Kidney tubule cell (primary cell): Measurements from ENCODE around the gene TSPAN7.

ENCODE experiments used
- DNase-seq: peaks from one replicate; pipeline ENCODE4 v3.0.0-alpha.2; 2018; ENCODE audit warnings: low spot score

TSPAN7 gene

DNA sequence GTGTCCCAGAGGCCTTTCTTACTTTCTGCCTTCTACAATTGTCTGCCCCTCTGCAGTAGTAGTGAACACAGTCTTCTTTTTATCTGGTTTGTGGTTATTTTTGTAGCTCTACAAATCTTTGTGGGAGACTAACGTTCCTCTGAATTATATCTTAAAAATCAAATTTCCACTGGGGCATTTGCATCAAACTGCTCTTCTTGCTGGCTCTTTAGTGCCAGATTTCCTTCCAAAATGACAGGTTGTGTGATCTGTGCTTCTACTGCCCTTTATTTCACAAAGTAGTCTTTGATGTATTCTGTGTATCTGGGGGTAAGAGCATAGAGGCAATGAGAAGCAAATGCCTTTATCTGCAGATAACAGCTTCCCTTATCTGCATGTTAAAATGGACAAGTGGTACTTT, 34.5 kb downstream of the TSPAN7 start:
- no peak for DNase-seq

DNA sequence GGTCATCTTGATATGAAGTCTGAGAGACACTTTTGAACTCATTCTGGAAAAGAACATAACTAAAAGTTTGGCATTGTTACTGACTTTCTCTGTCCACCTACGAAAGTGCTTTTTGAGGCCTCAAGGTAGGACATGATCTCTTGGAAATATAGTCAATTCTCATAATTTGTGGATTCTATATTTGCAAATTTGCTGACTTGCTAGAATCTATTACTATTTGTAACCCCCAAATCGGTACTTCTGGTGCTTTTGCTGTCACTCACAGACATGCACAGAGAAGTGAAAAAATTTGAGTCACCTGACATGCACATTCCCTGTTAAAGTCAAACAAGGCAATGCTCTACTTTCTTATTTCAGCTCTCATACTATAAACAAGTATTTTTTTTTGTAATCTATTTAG, 35.6 kb downstream of the TSPAN7 start:
- DNase-seq: no peak

DNA sequence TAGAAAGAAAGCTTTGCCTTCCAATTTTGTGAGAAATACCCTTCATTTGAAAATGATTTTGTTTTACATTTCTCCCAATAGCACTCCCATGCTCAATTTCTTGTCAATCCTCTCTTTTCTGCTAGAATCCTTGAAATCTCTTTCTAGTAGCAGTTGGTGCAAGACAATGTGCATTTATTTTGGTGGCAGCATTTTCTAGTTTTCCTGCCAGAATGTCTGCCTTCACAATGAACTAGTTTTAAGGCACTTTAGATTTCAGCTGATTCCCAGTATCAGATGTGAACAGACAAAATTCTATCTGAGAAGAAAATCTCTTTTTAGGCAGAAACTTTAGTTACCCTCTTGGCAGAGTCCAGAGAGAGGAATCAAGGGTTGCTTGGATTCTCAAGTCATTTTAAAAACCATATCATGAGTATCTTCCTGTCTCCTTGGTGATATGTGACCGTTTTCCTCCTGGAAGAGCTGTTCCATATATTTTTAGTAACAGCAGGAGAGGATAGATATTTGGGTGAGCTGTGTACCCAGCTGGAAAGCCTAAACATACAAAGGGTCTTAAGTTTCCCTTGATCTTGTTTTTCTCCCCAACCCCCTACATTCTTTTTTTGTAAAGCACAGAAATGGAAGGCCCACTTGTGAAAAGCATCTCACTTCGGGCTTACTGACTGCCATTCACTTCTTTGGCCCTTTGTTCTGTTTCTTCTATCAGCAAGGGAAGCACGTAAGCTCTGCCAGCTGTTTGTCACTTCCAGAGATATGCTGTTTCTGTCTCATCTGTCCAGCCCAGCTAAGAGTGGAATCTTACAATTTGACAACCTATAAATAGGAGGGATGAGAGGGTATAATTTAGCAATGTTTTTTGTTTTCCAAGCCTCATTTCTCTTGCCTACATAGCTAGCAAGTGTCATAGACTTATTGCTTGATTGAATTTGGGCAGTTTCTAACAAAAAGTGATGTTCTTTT, 38.7 kb downstream of the TSPAN7 start:
- DNase-seq: no peak

DNA sequence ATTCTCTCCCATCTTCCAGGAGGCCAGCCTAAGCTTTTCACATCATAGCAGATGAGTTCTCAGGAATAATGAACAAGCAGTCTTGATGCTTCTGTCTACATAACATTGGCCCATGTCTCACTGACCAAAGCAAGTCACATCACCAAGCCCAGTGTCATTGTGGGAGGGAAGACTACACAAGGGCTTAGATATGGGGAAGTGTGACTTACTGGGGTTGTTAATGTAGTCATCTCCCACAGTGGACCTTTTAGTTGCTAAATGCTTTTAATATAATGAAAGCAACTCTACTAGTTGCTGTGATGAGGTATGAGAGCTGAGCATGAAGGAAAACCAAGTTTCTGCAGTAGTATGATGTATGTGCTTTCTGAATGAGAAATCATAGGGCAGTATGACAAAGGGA, 40.5 kb downstream of the TSPAN7 start:
- DNase-seq: no peak

DNA sequence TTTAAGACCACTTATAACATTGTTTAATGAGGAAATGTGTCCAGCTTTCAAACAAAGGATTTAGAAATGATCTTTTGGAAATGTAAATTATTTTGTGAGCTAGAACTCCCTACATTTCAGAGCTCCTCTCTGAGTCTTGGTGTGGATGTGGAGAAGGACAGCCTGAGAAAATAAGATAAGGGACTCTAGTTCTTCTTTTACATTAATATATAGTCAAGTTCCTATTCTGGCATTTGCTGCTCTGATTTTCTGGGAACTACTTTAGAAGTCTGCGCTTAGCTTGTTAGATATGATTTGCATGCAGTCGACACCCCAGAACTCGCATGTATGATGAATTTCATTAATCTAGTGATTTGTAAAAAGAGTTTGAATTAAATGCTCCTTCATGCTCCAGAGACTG, 45.5 kb downstream of the TSPAN7 start:
- DNase-seq: no peak

DNA sequence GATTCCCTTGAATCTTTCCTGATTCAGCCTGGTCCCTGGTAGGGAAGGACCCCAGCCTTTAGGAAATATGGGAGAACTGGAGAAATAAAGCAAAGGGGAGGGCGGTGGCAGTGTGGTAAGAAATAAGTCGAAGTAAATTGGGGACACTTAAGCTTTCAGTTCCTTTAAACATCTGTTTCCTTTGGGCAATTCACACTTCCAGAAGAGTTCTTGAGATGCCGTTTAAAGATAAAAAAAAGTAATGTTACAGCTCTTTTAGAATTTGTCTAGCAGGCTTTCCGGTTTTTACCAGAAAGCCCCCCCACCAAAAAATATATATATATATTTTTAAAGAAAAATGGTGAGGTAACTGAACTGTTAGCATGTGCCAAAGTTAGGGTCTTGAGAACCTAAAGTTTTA, 46.6 kb downstream of the TSPAN7 start:
- DNase-seq: no peak

DNA sequence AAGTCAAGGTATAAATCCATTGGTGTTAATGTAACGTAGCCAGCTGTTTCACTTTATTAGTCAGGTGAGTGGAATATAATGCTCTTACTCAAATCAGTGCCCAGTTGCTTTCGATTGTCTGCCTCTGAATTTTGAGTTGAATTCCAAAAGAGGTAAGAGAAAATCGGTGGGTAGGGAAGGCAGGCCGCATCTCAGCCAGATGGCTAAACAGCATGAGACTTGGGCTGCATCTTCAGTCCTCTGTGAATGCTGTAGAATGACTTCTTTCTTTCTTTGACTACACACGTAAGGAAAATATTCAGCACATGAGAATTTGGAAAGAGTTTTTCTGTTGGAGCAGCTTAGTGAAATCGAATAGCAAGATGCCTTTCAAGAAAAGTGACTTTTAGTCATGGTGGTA, 49.5 kb downstream of the TSPAN7 start:
- no peak for DNase-seq

DNA sequence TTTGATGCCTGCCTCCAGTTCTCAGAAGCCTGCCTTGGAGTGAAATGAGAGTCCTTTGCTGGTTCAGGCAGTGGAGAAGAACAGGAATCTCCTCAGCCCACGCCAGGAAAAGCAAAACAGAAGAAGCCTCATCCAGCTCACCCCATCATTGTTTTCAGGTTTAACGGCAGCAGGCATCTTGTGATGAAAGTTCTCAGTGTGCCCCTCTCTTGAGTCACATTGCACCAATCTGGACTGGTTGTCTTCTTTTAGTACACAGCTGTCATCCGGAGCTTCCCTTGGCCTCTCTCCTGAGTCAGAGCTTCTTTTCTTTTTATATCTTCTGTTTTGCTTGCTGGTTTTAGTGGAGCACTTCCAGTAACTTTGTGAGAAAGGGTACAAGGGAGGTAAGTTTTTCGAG, 50.9 kb downstream of the TSPAN7 start:
- no peak for DNase-seq

DNA sequence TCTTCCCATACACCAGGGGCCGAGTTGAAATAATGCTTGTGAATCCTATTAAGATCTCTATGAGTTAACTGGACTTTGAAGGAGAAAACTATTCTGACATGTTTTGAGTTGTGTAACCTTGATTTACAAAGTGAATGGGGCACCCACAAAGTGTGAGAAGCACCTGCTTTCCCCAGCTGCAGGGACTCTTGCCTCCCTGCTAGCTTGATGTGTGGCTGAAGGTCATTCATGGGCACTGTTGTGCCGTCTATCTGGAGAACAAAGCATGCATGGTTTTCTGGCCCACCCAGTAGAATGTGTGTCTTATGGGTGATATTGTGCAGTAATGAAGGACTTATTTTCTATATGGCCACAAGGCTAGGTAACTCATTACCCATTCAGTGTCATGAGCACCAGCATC, 53.1 kb downstream of the TSPAN7 start:
- DNase-seq: no peak

DNA sequence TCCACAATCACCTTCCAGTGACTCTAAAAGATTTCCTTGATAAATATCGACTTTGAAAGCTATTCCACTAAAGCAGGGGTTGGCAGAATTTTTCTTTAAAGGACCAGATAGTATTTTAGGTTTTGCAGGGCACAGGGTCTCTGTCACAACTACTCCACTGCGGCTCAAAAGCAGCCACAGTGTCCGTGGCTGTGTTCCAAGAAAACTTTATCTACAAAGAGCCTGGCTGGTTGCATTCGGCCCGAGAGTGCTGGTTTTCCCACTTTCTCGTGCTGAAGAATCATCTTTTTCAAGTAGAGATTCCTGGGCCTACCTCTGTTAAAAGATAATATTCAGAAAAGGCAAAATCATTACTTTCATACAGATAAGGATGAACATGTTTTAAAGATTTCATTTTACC, 55.6 kb downstream of the TSPAN7 start:
- no peak for DNase-seq

DNA sequence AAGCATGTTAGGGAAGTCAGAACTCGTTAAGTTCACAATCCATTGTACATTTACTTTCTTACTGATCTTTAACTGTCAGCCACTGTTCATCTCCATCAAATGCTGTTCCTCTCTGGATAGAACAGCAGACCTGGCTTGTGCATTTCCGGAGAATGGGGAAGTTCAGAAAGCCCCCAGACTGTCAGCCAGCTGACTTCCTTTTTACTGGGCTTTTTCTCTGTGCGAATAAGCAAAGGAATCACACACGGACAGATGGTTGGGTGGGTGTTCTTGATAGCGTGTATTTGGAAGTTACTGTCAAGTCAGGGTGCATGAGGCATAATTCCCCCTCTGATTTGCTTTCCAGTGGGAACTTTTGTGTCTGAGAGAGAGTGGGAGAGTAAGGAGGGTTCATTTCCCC, 56.8 kb downstream of the TSPAN7 start:
- DNase-seq: no peak

DNA sequence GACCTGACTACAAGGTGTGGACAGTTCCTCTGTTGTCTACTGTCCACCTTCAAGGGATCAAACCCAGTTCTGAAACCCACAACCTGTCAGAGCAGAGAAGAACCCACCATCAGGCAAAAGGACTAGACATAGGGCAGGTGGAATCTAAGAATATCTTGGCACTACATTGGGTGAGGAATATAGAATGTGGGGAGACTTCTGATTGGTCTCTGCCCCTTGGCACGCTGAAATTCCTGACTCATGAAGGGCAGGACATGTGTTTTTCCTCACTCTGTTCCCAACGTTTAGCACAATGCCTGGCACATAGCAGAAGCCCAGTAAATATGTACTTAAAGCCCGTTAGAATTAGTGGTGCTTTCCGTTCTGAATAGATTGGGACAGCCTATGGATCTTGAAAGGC, 59.3 kb downstream of the TSPAN7 start:
- no peak for DNase-seq

DNA sequence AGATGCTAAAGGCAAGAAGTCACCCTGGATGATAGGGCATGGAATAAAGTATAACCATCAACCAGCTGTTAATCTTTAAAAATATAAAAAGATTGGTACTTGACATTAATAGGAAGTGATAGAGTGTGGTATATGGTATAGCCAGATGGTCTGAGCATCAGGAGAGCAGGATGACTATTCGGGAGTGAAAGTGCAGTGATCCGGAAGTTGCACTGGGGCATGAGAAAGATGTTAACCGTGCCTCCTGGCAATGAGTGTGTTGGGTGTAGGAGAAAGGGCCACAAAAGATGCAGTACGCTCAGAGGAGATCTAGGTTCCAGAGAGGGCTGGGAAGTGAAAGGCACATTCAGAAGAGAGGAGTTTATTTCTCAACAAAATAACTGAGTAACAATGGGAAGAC, 65.0 kb downstream of the TSPAN7 start:
- DNase-seq: no peak

DNA sequence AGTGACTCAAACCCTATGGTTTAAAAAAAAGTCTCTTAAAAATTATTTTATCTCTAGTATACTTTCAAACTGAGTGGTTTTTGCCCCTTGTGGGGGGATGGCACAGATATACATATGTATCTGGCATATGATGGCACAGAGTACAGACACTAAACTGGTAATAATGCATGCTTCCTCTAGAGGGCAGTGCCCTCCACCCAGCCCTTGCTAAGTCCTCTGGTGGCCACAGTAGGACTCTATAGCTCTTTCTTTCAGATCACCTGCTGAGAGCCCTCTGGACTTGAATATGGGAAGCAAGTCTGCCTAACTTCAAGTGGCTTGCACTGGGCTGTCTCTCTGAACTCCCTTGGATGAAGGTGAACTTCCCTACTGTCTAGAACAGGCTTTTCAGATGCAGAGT, 66.3 kb downstream of the TSPAN7 start:
- peak; percentile 44 for DNase-seq

DNA sequence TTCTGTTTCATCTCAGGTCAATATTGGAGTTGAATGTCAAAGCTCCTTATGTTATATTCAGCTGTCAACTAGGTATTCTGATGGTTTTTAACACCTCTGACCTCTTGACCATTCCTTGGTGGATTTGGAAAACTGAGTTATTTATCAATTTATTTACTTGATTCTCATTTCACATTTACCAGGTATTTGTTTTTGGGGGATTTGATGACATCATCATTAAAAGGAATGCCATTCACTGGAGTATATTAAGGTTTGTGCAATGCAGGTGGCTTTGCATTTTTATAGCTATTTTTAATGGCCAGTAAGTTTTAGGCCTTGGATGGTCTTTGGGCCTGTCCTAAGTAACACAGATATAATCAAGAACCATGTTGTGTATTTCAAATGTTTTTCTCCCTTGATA, 67.2 kb downstream of the TSPAN7 start:
- no peak for DNase-seq

DNA sequence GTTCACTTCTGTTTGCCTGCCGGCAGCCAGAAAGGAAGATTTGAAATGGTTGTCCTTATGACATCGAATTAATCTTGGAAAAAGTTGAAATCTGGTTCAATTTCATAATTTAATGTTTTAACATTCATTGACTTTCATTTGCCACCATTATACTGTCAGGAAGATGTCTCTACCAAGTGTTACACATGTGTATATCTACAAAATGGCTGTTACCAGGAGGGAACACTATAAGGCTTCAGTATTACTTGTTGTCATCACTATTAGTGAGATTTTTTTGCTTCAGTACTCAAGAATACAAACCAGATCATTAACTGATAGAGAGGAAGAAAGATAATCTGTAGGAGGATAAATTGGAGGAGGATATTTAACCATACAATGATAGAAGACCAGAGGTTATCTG, 71.2 kb downstream of the TSPAN7 start:
- DNase-seq: no peak

DNA sequence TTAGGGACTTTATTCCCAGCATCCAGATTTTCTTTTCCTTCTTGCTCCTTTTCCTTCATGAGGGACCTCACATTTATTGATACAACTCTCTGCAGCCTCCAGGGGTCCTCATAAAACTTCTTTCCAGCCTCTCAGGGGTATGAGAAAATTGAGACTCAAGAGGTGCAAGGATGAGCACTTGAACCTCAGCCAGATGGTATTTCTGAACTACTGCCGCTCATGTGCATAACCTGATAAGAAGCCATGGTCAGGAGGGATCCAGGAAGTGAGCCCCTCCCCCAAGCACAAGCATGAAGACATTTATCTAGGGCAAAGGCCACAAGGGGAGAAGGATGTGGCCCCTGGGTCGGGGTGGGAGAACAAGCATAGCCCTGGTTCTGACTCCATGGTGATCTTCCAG, 73.3 kb downstream of the TSPAN7 start:
- no peak for DNase-seq

DNA sequence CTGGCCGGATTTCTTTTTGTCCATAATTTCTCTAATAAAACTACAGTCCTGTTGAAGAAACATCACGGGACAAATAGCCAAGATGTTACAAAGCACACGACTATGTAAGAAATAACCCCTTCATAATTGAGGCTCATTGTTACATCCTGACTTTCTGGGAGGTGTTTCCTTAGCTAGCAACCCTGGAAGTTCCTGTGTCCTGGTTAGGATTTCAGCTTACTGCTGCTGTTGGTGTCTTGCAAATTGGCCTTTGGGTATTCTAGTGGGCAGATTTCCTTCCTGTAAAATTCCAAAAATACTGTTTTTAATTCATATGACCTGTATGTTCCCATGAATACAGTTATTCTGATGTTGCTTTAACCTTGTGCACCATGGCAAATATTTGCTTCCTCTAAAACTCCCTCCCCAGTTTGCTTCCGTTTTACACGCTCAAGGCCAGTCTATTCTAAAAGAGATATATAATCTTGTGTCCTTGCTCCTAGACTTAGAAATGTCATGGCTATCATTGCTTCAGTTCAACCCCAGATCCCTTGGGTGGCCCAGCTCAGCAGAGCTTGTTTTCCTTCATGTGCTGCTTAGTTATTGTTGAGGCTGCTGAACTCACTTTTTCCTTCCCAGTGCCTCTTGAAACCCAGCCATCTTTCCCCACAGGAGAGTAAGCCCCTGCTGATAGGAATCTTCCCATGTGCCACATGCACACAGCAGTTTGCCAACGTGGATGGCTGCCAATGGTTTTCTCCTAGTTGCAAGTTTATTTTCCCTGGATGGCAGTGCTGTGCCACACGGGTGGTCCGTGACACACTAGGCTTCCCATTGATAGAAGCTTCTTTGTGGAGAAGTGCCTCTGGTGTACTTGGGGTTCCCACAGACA, 75.8 kb downstream of the TSPAN7 start:
- DNase-seq: no peak

DNA sequence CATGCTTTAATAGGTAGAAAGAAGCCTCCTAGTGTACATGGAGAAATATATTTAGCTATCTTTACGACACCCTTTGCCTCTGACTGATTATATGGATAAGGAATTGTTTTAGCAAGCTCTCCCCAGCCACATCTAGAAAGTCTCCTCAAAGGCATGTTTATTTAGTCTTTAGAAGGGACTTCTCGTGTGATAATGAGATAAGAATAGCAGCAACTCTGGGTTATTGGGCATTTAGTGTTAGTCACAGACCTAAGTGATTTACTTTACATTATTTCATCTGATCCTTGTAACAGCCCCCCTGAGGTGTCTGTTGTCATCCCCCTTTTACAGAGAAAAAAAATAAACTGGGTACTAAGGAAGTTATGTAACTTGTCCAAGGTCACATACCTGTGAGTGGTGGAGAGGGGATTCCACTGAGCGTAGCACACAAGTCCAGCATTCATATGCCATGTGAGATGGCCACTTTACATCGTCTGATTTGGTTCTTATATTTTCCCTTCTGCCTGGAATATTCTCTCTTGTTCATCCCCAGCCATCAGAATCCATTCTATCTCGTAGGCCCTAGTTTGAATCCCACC, 77.7 kb downstream of the TSPAN7 start:
- no peak for DNase-seq

DNA sequence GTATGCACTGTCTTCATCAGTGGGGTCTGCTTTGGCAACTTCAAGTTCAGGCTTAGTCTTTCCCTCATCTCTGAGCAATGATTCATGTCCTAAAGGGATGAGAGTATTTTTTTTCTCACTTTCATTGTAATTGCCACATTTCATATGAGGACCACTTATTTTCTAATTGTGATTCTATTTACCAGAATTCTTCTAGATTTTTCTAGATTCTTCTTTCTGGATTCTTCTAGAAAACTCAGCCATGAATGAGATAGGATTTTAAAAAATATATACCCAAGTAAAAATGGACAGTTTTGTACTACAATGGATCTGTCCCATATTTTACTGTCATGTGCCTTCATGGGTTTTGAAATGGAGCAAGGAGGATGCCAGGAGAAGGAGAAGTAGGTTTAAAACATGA, 78.4 kb downstream of the TSPAN7 start:
- DNase-seq: no peak

DNA sequence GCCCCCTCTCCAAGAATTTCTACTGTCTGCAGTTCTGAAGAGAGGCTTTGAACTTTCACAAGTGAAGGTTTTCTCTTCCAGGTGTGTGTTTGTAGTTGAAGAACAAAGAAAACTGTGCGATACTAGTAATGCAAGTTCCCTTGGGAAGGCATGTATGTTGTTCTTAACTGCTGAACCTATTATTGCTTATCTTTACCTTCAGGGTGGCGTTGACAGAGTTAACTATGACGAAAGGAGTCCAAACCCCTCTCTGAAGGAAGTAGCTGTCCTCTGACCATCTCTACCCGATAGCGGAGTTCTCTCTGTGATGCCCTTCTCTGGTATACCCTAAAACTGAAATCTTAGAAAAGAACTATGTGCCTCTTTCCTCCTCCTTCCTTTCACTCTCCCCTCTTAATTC, 79.9 kb downstream of the TSPAN7 start:
- DNase-seq: no peak

DNA sequence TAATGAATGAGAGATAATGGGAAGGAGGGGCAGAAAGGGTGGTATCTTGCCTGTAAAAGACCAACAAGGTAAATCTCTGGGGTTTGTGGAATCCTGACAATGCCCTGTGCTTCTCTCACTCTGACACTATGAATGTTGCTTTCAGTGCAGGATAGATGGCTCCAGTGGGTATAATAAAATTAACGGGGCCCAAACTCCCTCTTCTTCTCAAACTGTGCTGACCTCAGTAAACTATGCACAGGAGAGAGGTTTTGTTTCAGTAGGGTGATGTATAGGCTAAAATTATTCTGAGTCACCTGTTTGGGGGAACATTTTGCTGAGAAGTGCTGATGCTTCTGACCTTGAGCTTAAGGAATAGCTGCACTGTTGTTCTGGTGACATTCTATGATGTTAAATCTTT, 82.6 kb downstream of the TSPAN7 start:
- DNase-seq: no peak

DNA sequence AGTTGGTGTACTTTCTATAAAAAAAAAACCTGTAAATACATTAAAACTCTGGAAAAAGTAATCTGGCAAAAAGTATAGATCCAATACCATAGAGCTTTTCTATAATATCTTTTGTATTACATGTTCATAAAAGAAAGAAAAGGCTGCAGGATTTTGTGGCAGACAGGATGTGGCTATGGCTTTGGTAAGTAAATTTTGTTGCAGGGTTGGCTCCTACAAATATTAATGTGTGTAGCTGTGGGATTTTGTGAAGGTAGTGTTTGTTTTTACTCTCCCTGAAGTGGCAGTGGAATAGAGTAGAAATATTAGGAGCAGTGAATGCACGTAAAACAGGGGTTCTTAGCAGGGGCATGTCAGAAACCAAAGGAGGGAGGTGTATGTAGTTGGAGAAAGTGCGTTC, 84.8 kb downstream of the TSPAN7 start:
- no peak for DNase-seq
